ENCODE data around the gene RPL6. TPM values are rescaled to one million over a fixed set of nuclear protein-coding genes. Genes with fewer than 3 reads are reported as not detected.
"Not testable (repeated sequence)": the region's sequence is repeated elsewhere in the genome, so short reads cannot be mapped to it uniquely, and the experiment has no call there.

Gene RPL6
- total RNA-seq, 1 donor from 2014 or later = 772 TPM

- ATAC-seq = no peak
- no peak for DNase-seq (ENCODE audit: low spot score)
- intact Hi-C loops (cut with DNase I) = no loop called here
These were observed 12.0 kb upstream of the RPL6 start for GRCh38 chr12:112421363-112421762.

- intact Hi-C loops (cut with DNase I) = no loop called here
- no peak for DNase-seq (ENCODE audit: low spot score)
- ATAC-seq = no peak
These were observed 11.3 kb upstream of the RPL6 start for GRCh38 chr12:112420740-112421139.

DNA sequence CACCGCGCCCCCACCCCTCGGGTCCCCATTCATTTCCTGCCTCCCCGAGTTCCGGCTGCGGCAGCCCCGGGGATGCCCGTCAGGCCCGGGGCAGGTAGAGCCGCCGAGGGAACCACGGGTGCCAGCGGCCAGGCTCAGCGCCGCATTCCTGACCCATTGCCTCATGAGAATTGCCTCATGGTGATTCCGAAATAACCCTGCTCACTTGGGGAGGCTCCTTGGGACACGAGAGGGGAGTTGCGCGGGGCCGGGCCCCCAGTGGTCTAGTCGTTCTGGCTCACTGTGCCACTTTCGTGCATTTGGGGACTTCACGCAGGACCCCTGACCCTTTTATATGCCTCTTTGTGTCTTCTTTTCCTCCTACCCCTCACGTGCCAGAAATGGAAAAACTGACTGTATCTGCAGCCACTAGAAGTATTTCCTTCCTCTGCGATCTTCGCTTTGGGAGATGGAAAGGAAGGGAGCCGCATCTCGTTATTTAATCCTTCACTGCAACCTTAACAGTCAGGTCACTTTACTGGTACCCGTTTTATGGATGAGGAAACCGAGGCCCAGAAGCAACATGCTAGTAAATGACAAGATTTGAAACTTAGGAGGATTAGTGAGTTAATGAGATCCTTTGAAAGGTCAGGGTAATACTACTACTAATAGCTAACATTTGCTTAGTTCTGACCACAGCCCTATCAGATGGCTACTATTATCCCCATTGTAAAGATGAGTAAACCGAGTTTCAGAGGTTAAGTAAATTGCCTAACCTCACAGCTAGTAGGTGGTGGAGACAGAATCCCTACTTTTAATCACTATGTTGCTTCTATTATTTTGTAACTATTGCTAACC is 10.1 kb upstream of the RPL6 start:
- ATAC-seq = peak; percentile 75
- intact Hi-C loops (cut with DNase I) = no loop called here
- peak; percentile 72 for DNase-seq (ENCODE audit: low spot score)

DNA sequence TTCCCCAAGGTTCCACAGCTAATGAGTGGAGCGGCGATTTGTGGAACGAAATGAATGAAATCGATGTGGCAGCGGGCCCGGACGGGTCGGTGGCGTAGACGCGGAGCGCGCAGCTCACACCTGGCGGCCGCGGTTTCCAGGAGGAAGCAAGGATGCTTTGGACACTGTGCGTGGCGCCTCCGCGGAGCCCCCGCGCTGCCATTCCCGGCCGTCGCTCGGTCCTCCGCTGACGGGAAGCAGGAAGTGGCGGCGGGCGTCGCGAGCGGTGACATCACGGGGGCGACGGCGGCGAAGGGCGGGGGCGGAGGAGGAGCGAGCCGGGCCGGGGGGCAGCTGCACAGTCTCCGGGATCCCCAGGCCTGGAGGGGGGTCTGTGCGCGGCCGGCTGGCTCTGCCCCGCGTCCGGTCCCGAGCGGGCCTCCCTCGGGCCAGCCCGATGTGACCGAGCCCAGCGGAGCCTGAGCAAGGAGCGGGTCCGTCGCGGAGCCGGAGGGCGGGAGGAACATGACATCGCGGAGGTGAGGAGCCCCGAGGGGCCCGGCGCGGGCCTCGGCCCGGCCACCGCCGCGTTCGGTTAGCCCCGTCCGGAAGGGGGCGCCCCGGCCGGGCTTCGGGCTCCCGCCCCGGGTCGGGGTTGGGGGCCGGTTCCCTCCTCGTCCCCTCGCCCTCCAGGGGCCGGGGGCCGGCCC is 9.3 kb upstream of the RPL6 start, which contains the start of gene PTPN11:
Gene PTPN11, plus strand, starts transcription at position 340 of the 689 bp plus-strand sequence. Its CDS starts 165 bp downstream, at position 505.
- peak; percentile 93 for DNase-seq (ENCODE audit: low spot score)
- ATAC-seq = peak; percentile 89
- intact Hi-C loops (cut with DNase I) = no loop called here

DNA sequence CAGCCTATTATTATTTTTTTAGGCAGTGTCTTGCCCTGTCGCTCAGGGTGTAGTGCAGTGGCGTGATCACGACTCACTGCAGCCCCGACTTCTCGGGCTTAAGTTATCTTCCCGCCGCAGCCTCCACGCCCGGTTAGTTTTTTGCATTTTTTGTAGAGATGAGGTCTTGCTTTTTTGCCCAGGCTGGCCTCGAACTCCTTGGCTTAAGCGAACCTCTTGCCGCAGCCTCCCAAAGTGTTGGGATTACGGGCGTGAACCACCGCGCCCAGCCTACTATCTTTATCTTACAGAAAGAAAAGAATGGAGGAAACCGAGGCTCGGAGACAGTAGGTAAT is 8.8 kb upstream of the RPL6 start:
- no peak for DNase-seq (ENCODE audit: low spot score)
- no peak for ATAC-seq
- intact Hi-C loops (cut with DNase I) = no loop called here

- ATAC-seq; DNase-seq (ENCODE audit: low spot score); intact Hi-C loops (cut with DNase I): not testable (repeated sequence)
These were observed 6.1 kb upstream of the RPL6 start for GRCh38 chr12:112415457-112415856.

GRCh38 chr12:112413855-112414625 is 4.6 kb upstream of the RPL6 start:
- no peak for DNase-seq (ENCODE audit: low spot score)
- ATAC-seq = no peak
- intact Hi-C loops (cut with DNase I) = no loop called here

- ATAC-seq (no peak), DNase-seq (ENCODE audit: low spot score) (no peak)
- intact Hi-C loops (cut with DNase I) = no loop called here
These were observed 470 bp upstream of the RPL6 start for GRCh38 chr12:112409906-112410244.

DNA sequence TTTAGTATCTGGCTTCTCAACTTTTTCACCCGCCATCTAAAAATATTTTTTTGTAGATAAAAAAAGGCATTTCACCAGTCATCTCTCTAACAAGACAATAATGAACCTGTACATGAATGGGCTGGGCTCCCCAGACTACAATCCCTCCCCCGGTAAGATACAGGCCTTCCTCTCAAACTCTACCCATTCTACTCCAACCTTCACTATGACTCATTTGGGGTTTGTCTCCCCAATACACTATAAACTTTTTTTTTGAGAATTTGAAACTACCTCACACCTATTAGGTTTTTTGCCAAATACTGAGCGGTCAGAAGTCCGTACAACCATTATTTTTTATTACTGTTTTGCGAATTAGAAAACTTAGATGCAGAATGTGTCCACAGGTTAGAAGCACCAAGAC is 784 bp downstream of the RPL6 start:
- ATAC-seq (no peak), DNase-seq (ENCODE audit: low spot score) (no peak)
- intact Hi-C loops (cut with DNase I) = no loop called here

DNA sequence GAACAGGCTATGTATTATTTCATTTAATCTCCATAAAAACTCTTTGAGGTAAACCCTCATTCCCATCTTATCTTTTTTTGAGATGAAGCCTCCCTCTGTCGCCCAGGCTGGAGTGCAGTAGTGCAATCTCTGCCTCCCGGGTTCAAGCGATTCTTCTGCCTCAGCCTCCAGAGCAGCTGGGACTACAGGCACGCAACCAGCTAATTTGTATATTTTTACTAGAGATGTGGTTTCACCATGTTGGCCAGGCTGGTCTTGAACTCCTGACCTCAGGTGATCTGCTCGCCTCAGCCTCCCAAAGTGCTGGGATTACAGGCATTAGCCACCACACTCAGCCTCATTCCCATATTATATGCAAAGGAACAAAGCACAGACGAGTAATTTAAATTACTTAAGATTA is 1.7 kb downstream of the RPL6 start:
- ATAC-seq; DNase-seq (ENCODE audit: low spot score); intact Hi-C loops (cut with DNase I): not testable (repeated sequence)

GRCh38 chr12:112406519-112407488 is 2.6 kb downstream of the RPL6 start:
- intact Hi-C loops (cut with DNase I) = no loop called here
- no peak for ATAC-seq
- DNase-seq (ENCODE audit: low spot score) = no peak

GRCh38 chr12:112401903-112402498 is 7.4 kb downstream of the RPL6 start:
- intact Hi-C loops (cut with DNase I) = no loop called here
- DNase-seq (ENCODE audit: low spot score) (no peak), ATAC-seq (no peak)

GRCh38 chr12:112401054-112401453 is 8.4 kb downstream of the RPL6 start:
- no peak for ATAC-seq
- no peak for DNase-seq (ENCODE audit: low spot score)
- intact Hi-C loops (cut with DNase I) = no loop called here

DNA sequence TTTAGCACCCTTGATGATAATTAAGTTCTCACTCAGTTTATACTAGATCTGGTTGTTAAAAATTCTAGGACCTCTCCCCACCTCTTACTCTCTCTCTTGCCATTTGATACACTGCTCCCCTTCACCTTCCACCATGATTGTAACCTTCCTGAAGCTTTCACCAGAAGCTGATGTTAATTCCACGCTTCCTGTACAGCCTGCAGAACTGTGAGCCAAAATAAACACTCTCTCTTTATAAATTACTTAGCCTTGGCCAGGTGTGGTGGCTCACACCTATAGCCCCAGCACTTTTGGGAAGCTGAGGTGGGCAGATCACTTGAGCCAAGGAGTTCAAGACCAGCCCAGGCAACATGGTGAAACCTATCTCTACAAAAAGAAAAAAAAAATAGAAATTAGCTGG is 16.1 kb downstream of the RPL6 start:
- no peak for ATAC-seq
- no peak for DNase-seq (ENCODE audit: low spot score)
- intact Hi-C loops (cut with DNase I) = no loop called here

- intact Hi-C loops (cut with DNase I); DNase-seq (ENCODE audit: low spot score); ATAC-seq: not testable (repeated sequence)
These were observed 19.3 kb downstream of the RPL6 start for GRCh38 chr12:112389922-112390654.

GRCh38 chr12:112389228-112389627 is 20.2 kb downstream of the RPL6 start:
- intact Hi-C loops (cut with DNase I) = no loop called here
- DNase-seq (ENCODE audit: low spot score) = no peak
- no peak for ATAC-seq

DNA sequence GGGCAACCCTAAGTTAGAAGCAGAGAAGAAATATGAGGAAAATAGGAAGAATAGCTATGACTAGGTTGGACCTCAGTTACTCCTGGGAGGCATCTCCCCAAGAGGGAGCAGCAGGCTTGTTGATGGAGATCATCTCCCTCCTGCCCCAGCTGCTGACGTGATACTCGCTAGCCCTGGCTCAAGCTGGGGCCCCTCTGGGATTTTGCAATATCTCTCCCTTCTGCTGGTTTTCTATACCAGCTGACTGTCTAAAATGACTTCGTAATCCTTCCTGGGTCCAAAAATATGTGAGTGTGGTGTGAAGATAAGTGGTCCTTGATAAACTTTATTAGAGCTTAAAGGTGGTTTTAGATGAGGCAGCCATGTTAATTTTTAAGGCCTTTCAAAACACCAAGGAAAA is 22.7 kb downstream of the RPL6 start:
- ATAC-seq (peak; percentile 36), DNase-seq (ENCODE audit: low spot score) (no peak)

GRCh38 chr12:112382866-112383265 is 26.5 kb downstream of the RPL6 start:
- no peak for DNase-seq (ENCODE audit: low spot score)
- ATAC-seq = no peak
- intact Hi-C loops (cut with DNase I) = no loop called here

More for the DNA sequence above, 22.7 kb downstream of the RPL6 start:
- intact Hi-C loops (cut with DNase I) = no loop called here

All from sciatic nerve (tissue), 2 donors.